Fibroblast of villous mesenchyme (primary cell): ENCODE data around the gene PIK3R6. TPM values are rescaled to one million over a fixed set of nuclear protein-coding genes. Genes with fewer than 3 reads are reported as not detected.

ENCODE experiments used
- DNase-seq: peaks from one replicate; pipeline ENCODE4 v3.0.0-alpha.2; 2010; ENCODE audit warnings: low read depth
- H3K4me3 ChIP-seq: 2 replicates; pipeline ENCODE4 v1.5.1; 2011; ENCODE audit warnings: low read depth, mild to moderate bottlenecking, low read length
- CTCF ChIP-seq: IDR thresholded peaks from 2 replicates; pipeline ENCODE4 v1.5.1; 2012; ENCODE audit warnings: low read depth, mild to moderate bottlenecking, low read length; ENCODE audit not compliant: insufficient read depth
- total RNA-seq: library from RNA; depleted of rRNA; stranded (reverse); fragments of >200 nt; gene quantifications from 2 replicates; pipeline ENCODE4 v1.2.3, GENCODE V29; 2012

The PIK3R6 gene
- total RNA-seq, 1 donor = not detected

- TF ChIP-seq CTCF = no peak
- H3K4me3 ChIP-seq = no peak overlapping the region
- no peak for DNase-seq
Measured at GRCh38 chr17:8910969-8911604, 43.6 kb upstream of the PIK3R6 start.

GRCh38 chr17:8909586-8910270 is 42.3 kb upstream of the PIK3R6 start:
- DNase-seq = no peak
- TF ChIP-seq CTCF = no peak
- no peak overlapping the region for H3K4me3 ChIP-seq

GRCh38 chr17:8905331-8905730 is 37.9 kb upstream of the PIK3R6 start:
- no peak for TF ChIP-seq CTCF
- no peak for DNase-seq
- H3K4me3 ChIP-seq = no peak overlapping the region

GRCh38 chr17:8904686-8905085 is 37.2 kb upstream of the PIK3R6 start:
- H3K4me3 ChIP-seq = no peak overlapping the region
- no peak for TF ChIP-seq CTCF
- DNase-seq = no peak

- H3K4me3 ChIP-seq = no peak overlapping the region
- no peak for TF ChIP-seq CTCF
- no peak for DNase-seq
Measured at GRCh38 chr17:8904201-8904600, 36.7 kb upstream of the PIK3R6 start.

GRCh38 chr17:8900626-8901585 is 33.4 kb upstream of the PIK3R6 start:
- no peak for DNase-seq
- no peak for TF ChIP-seq CTCF
- no peak overlapping the region for H3K4me3 ChIP-seq
